Stimulated activated naive CD8-positive, alpha-beta T cell treated with anti-CD3 and anti-CD28 coated beads, Interleukin-15, amount 100 ng/mL, for 72 hours (primary cell): ENCODE measurements around the gene TMEM45A.
"Not testable (repeated sequence)": the region's sequence is repeated elsewhere in the genome, so short reads cannot be mapped to it uniquely, and the experiment has no call there.

ENCODE experiments used
- ATAC-seq: fragments of 150-1000 bp; cut with Tn5 transposase; 2 replicates; pipeline ENCODE4 v1.10.0; 2021; ENCODE audit warnings: mild to moderate bottlenecking, moderate library complexity
- DNase-seq, 2 donors: peaks; one replicate each; pipeline ENCODE4 v3.0.0; 2021 to 2022
- H3K27ac Mint-ChIP-seq, 2 donors: one replicate each; pipeline ENCODE4 v1.8.0; 2022; ENCODE audit warnings: mild to moderate bottlenecking in 2 of 2, mixed read lengths in 2 of 2, moderate library complexity in 2 of 2
- H3K27me3 Mint-ChIP-seq: one replicate; pipeline ENCODE4 v1.8.0; 2022; ENCODE audit warnings: mixed read lengths
- H3K4me1 Mint-ChIP-seq: one replicate; pipeline ENCODE4 v1.8.0; 2022; ENCODE audit warnings: mild to moderate bottlenecking, mixed read lengths
- H3K4me3 Mint-ChIP-seq, 2 donors: one replicate each; pipeline ENCODE4 v1.8.0; 2022; ENCODE audit warnings: mild to moderate bottlenecking in 2 of 2, mixed read lengths in 2 of 2, moderate library complexity in 1 of 2
- H3K9me3 Mint-ChIP-seq, 2 donors: one replicate each; pipeline ENCODE4 v1.8.0; 2022; ENCODE audit warnings: mixed read lengths in 2 of 2

Gene TMEM45A

DNA sequence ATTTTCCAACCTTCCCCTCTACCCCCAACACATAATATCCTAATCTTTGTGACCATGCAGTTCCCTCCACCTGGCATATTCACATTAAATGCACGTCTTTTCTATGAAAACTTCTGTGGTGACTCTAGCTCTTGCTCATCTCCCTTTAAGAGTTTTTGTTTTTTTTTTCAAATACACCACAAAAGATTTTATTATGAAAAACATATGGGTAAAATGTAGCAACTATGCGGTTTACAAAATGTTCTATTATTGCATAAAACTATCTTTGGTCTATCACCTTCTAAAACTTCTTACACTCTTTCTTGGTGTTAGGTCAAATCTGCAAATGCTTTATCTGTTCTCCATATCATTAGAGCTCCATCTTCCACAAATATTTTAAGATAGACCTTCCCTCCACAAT lies 78.4 kb downstream of the TMEM45A start:
- no peaks in the 10 kb centered on the region for H3K4me1 Mint-ChIP-seq

DNA sequence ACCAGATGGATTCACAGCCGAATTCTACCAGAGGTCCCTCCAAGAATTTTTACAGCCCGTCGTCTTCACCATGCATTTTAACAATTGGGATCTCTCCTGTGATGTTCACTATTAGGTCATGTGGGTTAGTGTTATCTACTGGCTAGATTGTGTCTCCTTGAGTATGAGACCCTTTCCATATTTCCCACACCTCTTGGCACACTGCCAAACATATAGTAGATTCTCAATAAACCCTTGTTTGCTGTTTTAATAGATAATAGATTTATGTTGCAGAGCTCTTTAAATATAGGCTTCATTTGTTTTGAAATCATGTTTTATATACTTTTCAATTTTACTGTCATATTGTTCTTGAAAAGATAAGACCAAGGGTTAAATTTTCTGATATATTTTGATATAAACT lies 82.1 kb downstream of the TMEM45A start:
- DNase-seq (no peak), ATAC-seq (no peak)
- peaks cover 7% of the 10 kb centered on the region for H3K27me3 Mint-ChIP-seq
- H3K27ac Mint-ChIP-seq, result no peak overlapping the region
- H3K9me3 Mint-ChIP-seq, result no peaks in the 10 kb centered on the region
- no peak overlapping the region for H3K4me3 Mint-ChIP-seq
- no peaks in the 10 kb centered on the region for H3K4me1 Mint-ChIP-seq

More for the DNA sequence above, 78.4 kb downstream of the TMEM45A start:
- Mint-ChIP-seq H3K9me3 (no peaks in the 10 kb centered on the region), H3K27ac (no peak overlapping the region), H3K27me3 (peaks cover 7% of the 10 kb centered on the region), H3K4me3 (no peak overlapping the region)
- DNase-seq (no peak), ATAC-seq (no peak)

DNA sequence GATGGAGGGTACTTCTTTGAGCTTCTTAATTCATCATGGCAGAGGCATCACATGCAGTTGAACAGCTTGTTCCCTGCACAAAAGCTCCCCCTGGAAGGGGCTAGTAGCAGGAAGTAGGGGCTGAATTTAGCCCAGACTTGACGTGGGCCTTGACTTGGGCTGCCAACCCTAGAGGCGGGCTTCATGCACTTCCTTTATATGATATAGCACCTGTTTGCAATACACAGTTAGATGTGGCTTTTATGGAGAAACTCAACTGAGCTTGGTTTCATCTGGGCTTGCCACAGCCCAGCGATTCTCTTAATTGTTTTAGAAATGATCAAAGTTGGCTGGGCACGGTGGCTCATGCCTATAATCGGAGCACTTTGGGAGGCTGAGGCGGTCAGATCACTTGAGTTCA lies 83.3 kb downstream of the TMEM45A start:
- H3K4me1 Mint-ChIP-seq, result no peaks in the 10 kb centered on the region
- H3K4me3 Mint-ChIP-seq, result no peak overlapping the region
- DNase-seq (no peak), ATAC-seq (no peak)
- H3K9me3 Mint-ChIP-seq, result no peaks in the 10 kb centered on the region
- H3K27me3 Mint-ChIP-seq, result peaks cover 7% of the 10 kb centered on the region
- H3K27ac Mint-ChIP-seq, result no peak overlapping the region

DNA sequence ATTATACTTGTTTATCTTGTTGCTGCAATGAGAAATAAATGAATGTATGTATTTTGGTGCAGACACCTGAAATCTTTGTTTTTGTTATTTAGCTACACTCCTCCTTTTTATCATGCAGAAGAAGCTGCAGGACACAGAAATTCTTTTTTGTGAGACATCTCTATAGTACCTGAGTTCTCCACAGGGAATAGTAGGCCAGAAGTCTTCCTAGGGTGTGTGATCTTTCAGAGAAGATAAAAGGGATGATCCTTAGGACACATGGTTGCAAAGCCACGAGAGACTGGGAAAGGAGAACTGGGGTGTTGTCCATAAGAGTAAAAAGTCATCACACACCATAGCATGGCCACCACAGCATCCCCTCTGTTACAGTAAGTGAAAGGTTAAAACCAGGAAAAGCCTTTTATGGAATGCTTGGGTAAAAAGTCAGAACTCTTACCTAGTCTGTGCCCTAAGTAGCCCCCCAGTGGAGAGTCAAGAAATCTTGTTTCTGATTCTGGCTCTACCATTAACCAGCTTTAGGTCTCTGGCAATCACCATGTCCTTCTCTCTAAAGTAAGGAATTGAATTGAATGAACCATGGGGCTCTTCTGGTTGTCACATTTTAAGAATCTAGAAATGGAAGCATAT lies 85.1 kb downstream of the TMEM45A start:
- Mint-ChIP-seq H3K4me3 (no peak overlapping the region), H3K27me3 (peaks cover 7% of the 10 kb centered on the region), H3K9me3 (no peaks in the 10 kb centered on the region), H3K4me1 (no peaks in the 10 kb centered on the region), H3K27ac (no peak overlapping the region)
- ATAC-seq (no peak), DNase-seq (no peak)

DNA sequence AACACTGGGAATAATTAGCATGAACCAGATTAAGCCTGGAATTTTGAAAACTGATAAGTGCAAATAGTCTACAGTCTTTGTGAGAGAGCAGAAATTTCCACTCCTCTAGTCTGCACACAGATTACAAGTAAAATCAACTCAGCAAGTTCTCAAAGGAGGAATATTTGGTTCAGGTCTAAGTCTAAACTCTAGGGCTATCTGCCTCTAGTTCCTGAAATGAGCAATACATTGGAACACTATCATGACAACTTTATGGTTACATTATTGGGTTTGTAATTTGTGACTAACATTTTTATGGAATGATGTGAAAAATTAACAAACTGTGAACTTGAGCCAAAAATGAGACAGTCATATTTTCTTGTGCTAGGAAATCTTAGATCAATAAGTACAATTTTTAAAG lies 86.2 kb downstream of the TMEM45A start:
- DNase-seq (no peak), ATAC-seq (no peak)
- no peaks in the 10 kb centered on the region for H3K4me1 Mint-ChIP-seq
- H3K27ac Mint-ChIP-seq, result no peak overlapping the region
- H3K27me3 Mint-ChIP-seq, result peaks cover 7% of the 10 kb centered on the region
- no peak overlapping the region for H3K4me3 Mint-ChIP-seq
- H3K9me3 Mint-ChIP-seq, result no peaks in the 10 kb centered on the region

DNA sequence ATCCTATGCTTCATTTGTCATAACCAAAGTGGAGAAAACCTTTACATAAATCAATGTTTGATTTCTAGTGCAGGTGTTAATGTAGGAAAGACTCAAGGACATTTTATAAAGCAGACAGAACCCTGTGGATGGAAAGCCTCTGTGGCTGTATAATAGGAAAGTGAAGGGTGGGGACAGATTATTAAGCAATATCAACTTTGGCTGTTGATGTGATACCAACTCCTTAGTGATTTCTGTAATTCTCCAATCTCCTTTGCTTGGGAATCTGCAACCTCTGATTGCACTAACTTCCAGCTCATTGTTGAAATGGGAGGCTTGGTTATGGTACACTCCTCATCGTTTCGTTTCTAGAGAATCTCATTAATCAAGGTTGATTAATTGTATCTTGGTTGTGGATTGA lies 87.7 kb downstream of the TMEM45A start:
- DNase-seq, result no peak
- no peaks in the 10 kb centered on the region for H3K27me3 Mint-ChIP-seq
- no peaks in the 10 kb centered on the region for H3K4me1 Mint-ChIP-seq
- H3K4me3 Mint-ChIP-seq, result no peak overlapping the region
- ATAC-seq, result no peak
- no peaks in the 10 kb centered on the region for H3K9me3 Mint-ChIP-seq
- H3K27ac Mint-ChIP-seq, result no peak overlapping the region

DNA sequence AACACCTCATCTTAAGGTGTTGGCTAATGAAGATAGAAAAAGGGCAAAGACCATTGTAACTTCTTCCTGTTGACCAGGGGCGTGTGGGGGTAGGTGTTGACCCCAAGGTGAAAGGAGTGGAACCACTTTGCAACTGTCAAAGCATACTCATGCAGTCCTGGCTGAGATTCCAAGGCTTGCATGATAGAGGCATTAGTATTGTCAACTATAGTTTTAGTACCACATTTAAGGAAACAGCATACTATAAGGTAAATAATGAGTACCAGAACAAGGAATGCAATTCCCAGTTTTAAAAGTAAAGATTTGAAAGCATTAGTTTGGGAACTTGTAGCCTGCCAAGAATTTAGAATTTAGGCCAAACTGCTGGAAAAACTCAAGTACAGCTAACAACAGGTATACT lies 89.2 kb downstream of the TMEM45A start:
- no peak for DNase-seq
- H3K4me3 Mint-ChIP-seq, result no peak overlapping the region
- ATAC-seq, result no peak
- no peaks in the 10 kb centered on the region for H3K4me1 Mint-ChIP-seq
- H3K27me3 Mint-ChIP-seq, result no peaks in the 10 kb centered on the region
- H3K27ac Mint-ChIP-seq, result no peak overlapping the region
- H3K9me3 Mint-ChIP-seq, result no peaks in the 10 kb centered on the region

DNA sequence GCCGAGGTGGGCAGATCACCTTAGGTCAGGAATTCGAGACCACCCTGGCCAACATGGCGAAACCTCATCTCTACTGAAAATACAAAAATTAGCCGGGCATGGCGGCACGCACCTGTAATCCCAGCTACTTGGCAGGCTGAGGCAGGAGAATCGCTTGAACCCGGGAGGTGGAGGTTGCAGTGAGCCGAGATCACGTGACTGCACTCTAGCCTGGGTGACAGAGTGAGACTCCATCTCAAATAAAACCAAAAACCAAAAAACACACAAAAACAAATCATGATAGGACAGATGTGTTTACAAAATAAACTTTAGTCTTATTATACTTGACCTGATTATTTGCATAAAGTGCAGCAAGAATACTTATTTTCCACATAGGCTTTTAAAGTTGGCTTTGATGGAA lies 89.7 kb downstream of the TMEM45A start:
- not testable (repeated sequence) for H3K27ac Mint-ChIP-seq, ATAC-seq

DNA sequence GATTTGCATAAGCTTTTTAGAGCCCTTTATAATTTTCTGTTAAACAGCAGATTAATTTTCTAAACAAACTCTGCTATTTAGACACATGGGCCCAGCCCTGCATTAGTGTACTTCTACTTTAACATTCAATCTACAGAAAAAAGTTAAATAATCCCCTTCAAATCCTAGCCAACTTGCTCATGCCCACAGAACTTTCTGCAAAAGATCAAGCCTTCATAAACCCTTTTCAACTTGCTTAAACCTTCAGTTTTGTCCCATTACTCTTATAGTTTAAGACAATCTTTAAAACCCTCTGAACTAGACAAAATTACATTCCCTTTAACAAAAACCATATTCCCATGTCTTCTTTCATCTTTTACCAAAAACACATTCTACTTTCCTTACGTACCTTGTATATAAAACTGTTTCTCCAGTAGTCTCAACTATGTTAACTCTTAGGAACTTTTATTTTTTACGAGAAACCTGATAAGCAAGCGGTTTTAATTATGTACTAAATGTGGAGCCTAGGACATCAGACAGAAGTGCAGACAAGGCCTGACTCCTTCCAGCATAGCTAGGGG lies 91.8 kb downstream of the TMEM45A start:
- no peaks in the 10 kb centered on the region for H3K4me1 Mint-ChIP-seq

More for the DNA sequence above, 89.7 kb downstream of the TMEM45A start:
- H3K4me1 Mint-ChIP-seq, H3K27me3 Mint-ChIP-seq, H3K4me3 Mint-ChIP-seq, H3K9me3 Mint-ChIP-seq, DNase-seq: not testable (repeated sequence)

DNA sequence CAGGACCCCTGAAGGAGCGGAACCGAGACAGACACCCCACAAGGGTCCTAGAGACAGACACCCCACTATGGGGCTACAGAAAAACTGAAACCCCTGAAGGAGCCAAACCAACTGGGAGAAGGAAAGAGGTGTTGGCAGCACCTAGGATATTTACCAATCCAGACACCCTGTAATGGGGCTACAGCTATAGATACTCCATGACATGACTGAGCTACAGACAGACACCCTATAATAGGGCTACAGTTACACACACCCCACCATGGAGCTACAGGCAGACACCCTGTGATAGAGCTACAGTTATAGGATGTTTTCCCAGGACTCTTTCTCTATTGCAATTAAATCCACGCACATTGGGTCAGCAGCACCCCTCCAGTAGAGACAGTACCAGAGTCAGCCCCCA lies 94.4 kb downstream of the TMEM45A start:
- Mint-ChIP-seq H3K4me1 (no peaks in the 10 kb centered on the region), H3K9me3 (no peaks in the 10 kb centered on the region), H3K4me3 (no peak overlapping the region), H3K27me3 (no peaks in the 10 kb centered on the region), H3K27ac (no peak overlapping the region)
- DNase-seq, result no peak
- ATAC-seq, result peak; percentile 50

More for the DNA sequence above, 91.8 kb downstream of the TMEM45A start:
- Mint-ChIP-seq H3K27me3 (no peaks in the 10 kb centered on the region), H3K4me3 (no peak overlapping the region), H3K9me3 (no peaks in the 10 kb centered on the region), H3K27ac (no peak overlapping the region)
- ATAC-seq, result no peak
- DNase-seq, result no peak

DNA sequence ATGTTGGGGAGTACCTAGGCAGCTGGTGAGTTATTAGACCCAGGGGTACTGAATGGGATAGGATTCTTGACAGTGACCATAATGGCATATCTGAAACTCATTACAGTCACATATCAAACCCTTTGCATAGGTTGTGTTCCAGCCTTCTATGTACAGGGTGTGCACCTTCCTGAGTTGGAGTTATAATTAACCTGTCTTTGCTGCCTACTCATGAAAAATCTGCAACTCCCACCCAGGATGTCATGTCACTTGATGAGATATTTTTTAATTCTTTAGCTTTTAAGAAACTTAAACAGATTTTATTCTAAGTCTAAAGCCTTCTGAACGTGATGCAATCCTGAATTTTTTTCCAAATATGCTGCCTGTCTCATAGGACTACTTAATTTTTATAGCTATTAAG lies 95.8 kb downstream of the TMEM45A start:
- H3K9me3 Mint-ChIP-seq, result no peaks in the 10 kb centered on the region
- ATAC-seq, result no peak

DNA sequence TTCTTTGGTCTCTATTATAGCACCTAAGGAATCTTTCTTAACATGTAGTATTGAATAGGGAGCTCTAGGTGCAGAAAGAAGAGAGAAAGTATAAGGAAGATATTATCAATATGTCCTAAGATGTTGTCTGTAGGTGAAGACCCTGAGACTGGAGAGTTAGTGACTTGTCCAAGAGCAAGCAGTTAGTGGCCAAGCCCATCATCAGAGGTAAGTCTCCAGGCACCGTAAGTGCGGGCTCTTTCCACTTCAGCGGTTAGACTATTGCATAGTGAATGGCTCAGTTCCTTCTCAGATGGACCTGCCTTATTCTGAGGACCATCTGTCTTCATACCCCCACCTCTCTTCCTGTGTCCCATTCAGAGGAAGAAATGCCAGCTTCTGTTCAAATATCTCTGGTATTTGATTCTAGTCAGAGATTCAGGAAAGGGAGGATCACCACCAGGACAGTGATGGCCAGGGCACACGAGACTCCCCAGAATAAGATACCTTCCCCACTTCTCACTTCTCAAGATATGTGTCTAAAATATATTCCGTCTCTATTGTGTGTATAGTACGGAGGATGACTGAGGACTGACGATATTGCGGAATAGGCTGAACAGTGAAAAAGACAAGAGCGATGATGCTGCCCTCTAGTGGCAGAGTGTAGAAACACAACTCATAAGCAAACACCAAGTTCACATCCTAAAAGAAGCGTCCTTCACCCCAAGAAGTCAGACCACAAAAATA lies 97.9 kb downstream of the TMEM45A start:
- DNase-seq (peak; percentile 49 to 51), ATAC-seq (peak; percentile 85)
- no peaks in the 10 kb centered on the region for H3K27me3 Mint-ChIP-seq
- no peak overlapping the region for H3K27ac Mint-ChIP-seq
- peak overlapping the region in 1 of 2 donors; percentile 38 for H3K4me3 Mint-ChIP-seq
- no peaks in the 10 kb centered on the region for H3K4me1 Mint-ChIP-seq
- no peaks in the 10 kb centered on the region for H3K9me3 Mint-ChIP-seq

More for the DNA sequence above, 95.8 kb downstream of the TMEM45A start:
- no peaks in the 10 kb centered on the region for H3K4me1 Mint-ChIP-seq
- no peak for DNase-seq
- no peak overlapping the region for H3K27ac Mint-ChIP-seq
- H3K27me3 Mint-ChIP-seq, result no peaks in the 10 kb centered on the region
- H3K4me3 Mint-ChIP-seq, result no peak overlapping the region

DNA sequence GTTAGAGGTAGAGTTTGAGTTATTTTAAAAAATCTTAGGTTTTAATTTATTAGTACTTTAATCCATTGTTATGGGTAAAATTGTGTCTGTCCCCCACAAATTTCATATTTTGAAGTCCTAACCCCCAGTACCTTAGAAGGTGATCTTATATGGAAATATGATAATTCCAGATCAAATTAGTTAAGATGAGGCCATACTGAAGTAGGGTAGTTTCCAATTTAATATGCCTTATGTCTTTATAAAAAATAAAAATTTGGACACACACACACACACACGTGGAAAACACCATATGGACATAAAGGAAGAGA lies 98.4 kb downstream of the TMEM45A start:
- Mint-ChIP-seq H3K4me3 (no peak overlapping the region), H3K27ac (no peak overlapping the region), H3K4me1 (no peaks in the 10 kb centered on the region), H3K27me3 (no peaks in the 10 kb centered on the region), H3K9me3 (no peaks in the 10 kb centered on the region)
- DNase-seq (no peak), ATAC-seq (no peak)

DNA sequence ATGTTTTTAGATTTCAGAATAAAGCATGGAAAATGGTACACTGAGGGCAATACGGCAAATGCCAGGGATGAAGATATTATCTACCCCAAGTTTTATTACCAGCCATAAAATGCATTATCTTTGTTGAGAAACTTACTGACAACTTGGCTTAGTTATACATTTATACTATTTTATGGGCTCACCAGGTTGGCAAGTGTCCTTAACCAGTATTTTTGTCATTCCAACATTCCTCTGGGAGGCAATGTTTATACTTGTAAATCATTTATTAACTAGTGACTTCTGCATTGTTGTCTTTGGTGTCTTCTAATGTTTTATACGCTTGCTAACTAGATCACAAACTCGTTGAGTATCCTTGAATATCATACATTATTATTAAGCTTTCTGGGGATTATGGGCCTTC lies 99.0 kb downstream of the TMEM45A start:
- DNase-seq, result no peak
- no peak for ATAC-seq
- Mint-ChIP-seq H3K4me1 (no peaks in the 10 kb centered on the region), H3K4me3 (no peak overlapping the region), H3K27me3 (no peaks in the 10 kb centered on the region), H3K27ac (no peak overlapping the region), H3K9me3 (no peaks in the 10 kb centered on the region)

DNA sequence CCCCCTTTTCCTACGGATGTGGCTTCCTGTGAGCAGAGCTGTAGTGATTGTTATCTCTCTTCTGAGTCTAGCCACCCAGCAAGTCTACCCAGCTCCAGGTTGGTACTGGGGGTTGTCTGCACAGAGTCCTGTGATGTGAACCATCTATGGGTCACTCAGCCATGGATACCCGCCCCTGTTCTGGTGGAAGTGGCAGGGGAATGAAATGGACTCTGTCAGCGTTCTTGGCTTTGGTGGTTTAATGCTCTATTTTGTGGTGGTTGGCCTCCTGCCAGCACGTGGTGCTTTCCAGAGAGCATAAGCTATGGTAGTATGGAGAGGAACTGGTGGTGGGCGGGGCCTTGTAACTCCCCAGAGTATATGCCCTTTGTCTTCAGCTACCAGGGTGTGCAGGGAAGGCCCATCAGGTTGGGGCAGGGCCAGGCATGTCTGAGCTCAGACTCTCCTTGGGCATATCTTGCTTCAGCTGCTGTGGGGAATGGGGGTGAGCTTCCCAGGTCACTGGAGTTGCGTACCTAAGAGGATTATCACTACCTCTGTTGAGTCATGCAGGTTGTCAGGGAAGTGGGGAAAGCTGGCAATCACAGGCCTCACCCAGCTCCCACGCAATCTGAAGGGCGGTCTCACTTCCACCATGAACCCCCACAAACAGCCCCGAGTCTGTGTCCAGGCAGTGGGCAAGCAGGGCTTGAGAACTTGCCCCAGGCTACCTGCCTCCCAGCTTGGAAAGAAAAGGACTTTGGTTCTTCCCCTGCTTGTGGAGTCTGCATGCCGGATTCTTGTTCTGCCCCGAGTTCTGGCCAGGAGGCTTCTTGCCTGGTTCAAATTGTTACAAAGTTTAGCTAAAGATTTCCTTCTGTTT lies 108.0 kb downstream of the TMEM45A start:
- Mint-ChIP-seq H3K27me3 (no peaks in the 10 kb centered on the region), H3K4me1 (peaks cover 19% of the 10 kb centered on the region), H3K27ac (peak overlapping the region in 1 of 2 donors; percentile 72), H3K9me3 (peaks cover 10 to 16% of the 10 kb centered on the region in 2 donors), H3K4me3 (no peak overlapping the region)
- ATAC-seq (peak; percentile 48), DNase-seq (no peak)
